ENCODE data around the gene PLXNA1.

Gene PLXNA1

GRCh38 chr3:126994661-126995245 is 11.8 kb downstream of the PLXNA1 start:
- Histone ChIP-seq H3K36me3 (ENCODE audit: insufficient read depth, low read length) (no peaks in the 10 kb centered on the region), H3K27me3 (ENCODE audit: insufficient read depth, low read length, poor library complexity, severe bottlenecking) (no peaks in the 10 kb centered on the region), H3K79me2 (ENCODE audit: insufficient read depth, low read length) (no peaks in the 10 kb centered on the region), H2AFZ (ENCODE audit: low read length) (no peak overlapping the region), H3K4me3 (ENCODE audit: low read length, poor library complexity, severe bottlenecking) (no peak overlapping the region), H3K4me2 (ENCODE audit: low read depth, low read length, poor library complexity, severe bottlenecking) (no peak overlapping the region), H3K9ac (ENCODE audit: low read depth, low read length, poor library complexity, severe bottlenecking) (no peak overlapping the region), H3K9me2 (replicated peaks; ENCODE audit: low read depth, low read length) (no peaks in the 10 kb centered on the region), H4K20me1 (ENCODE audit: insufficient read depth, low read length, poor library complexity, severe bottlenecking) (no peaks in the 10 kb centered on the region), H3K4me1 (ENCODE audit: insufficient read depth, low read length, poor library complexity, severe bottlenecking) (no peaks in the 10 kb centered on the region), H3F3A (ENCODE audit: low read depth) (no peaks in the 10 kb centered on the region), H3K9me3 (ENCODE audit: insufficient read depth, low read depth, low read length) (no peaks in the 10 kb centered on the region)
- TF ChIP-seq, protein P1, sequence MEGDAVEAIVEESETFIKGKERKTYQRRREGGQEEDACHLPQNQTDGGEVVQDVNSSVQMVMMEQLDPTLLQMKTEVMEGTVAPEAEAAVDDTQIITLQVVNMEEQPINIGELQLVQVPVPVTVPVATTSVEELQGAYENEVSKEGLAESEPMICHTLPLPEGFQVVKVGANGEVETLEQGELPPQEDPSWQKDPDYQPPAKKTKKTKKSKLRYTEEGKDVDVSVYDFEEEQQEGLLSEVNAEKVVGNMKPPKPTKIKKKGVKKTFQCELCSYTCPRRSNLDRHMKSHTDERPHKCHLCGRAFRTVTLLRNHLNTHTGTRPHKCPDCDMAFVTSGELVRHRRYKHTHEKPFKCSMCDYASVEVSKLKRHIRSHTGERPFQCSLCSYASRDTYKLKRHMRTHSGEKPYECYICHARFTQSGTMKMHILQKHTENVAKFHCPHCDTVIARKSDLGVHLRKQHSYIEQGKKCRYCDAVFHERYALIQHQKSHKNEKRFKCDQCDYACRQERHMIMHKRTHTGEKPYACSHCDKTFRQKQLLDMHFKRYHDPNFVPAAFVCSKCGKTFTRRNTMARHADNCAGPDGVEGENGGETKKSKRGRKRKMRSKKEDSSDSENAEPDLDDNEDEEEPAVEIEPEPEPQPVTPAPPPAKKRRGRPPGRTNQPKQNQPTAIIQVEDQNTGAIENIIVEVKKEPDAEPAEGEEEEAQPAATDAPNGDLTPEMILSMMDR (conservative IDR thresholded peaks at IDR 0.05; ENCODE audit: low read length): no peak
- TF ChIP-seq EZH2phosphoT487 (IDR thresholded peaks at IDR 0.05; ENCODE audit: borderline replicate concordance): no peak

DNA sequence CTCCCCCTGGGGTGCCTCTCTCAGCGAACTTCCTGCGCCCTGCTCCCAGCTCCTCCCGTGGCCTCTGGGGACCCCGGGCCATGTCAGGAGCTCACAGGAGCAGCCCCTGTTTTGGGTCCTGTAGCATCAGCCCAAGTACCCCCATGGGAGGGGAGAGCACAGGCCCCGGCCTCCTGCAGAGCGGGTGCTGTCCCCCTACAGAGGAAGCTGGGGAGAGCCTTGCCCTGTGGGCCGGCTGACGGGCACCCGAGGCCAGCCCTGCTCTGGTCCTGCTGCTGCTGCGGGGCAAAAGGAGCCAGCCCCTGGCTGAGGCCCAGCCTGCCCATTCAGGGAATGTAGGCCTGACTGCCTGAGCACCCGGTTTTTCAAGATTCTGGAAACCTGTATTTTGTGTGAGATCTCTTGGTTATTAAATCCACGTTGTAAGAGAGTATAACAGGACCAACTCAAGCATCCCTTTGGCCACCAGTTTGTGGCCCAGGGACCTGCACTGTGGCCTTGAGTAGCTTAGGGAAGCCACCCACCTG is 12.4 kb downstream of the PLXNA1 start:
- no peaks in the 10 kb centered on the region for H3F3A ChIP-seq (ENCODE audit: low read depth)
- no peaks in the 10 kb centered on the region for H3K79me2 ChIP-seq (ENCODE audit: insufficient read depth, low read length)
- H3K9me2 ChIP-seq (replicated peaks; ENCODE audit: low read depth, low read length): no peaks in the 10 kb centered on the region
- no peaks in the 10 kb centered on the region for H3K9me3 ChIP-seq (ENCODE audit: insufficient read depth, low read depth, low read length)
- no peaks in the 10 kb centered on the region for H3K36me3 ChIP-seq (ENCODE audit: insufficient read depth, low read length)
- H4K20me1 ChIP-seq (ENCODE audit: insufficient read depth, low read length, poor library complexity, severe bottlenecking): no peaks in the 10 kb centered on the region
- TF ChIP-seq EZH2phosphoT487 (IDR thresholded peaks at IDR 0.05; ENCODE audit: borderline replicate concordance): no peak
- TF ChIP-seq, protein P1 (conservative IDR thresholded peaks at IDR 0.05; ENCODE audit: low read length): no peak
- no peak overlapping the region for H3K4me2 ChIP-seq (ENCODE audit: low read depth, low read length, poor library complexity, severe bottlenecking)
- no peak overlapping the region for H2AFZ ChIP-seq (ENCODE audit: low read length)
- no peak overlapping the region for H3K9ac ChIP-seq (ENCODE audit: low read depth, low read length, poor library complexity, severe bottlenecking)
- H3K27me3 ChIP-seq (ENCODE audit: insufficient read depth, low read length, poor library complexity, severe bottlenecking): no peaks in the 10 kb centered on the region
- H3K4me3 ChIP-seq (ENCODE audit: low read length, poor library complexity, severe bottlenecking): no peak overlapping the region
- H3K4me1 ChIP-seq (ENCODE audit: insufficient read depth, low read length, poor library complexity, severe bottlenecking): no peaks in the 10 kb centered on the region

GRCh38 chr3:126995926-126996512 is 13.1 kb downstream of the PLXNA1 start:
- no peak overlapping the region for H3K4me3 ChIP-seq (ENCODE audit: low read length, poor library complexity, severe bottlenecking)
- H3K4me2 ChIP-seq (ENCODE audit: low read depth, low read length, poor library complexity, severe bottlenecking): no peak overlapping the region
- H3K9me2 ChIP-seq (replicated peaks; ENCODE audit: low read depth, low read length): no peaks in the 10 kb centered on the region
- no peaks in the 10 kb centered on the region for H3K79me2 ChIP-seq (ENCODE audit: insufficient read depth, low read length)
- H3K9me3 ChIP-seq (ENCODE audit: insufficient read depth, low read depth, low read length): no peaks in the 10 kb centered on the region
- no peaks in the 10 kb centered on the region for H3F3A ChIP-seq (ENCODE audit: low read depth)
- H3K9ac ChIP-seq (ENCODE audit: low read depth, low read length, poor library complexity, severe bottlenecking): no peak overlapping the region
- no peaks in the 10 kb centered on the region for H3K27me3 ChIP-seq (ENCODE audit: insufficient read depth, low read length, poor library complexity, severe bottlenecking)
- no peaks in the 10 kb centered on the region for H3K36me3 ChIP-seq (ENCODE audit: insufficient read depth, low read length)
- no peaks in the 10 kb centered on the region for H3K4me1 ChIP-seq (ENCODE audit: insufficient read depth, low read length, poor library complexity, severe bottlenecking)
- TF ChIP-seq, protein P1 (conservative IDR thresholded peaks at IDR 0.05; ENCODE audit: low read length): peak; percentile 34; the same call in 1 of the 2 replicates
- TF ChIP-seq EZH2phosphoT487 (IDR thresholded peaks at IDR 0.05; ENCODE audit: borderline replicate concordance): no peak
- H4K20me1 ChIP-seq (ENCODE audit: insufficient read depth, low read length, poor library complexity, severe bottlenecking): no peaks in the 10 kb centered on the region
- H2AFZ ChIP-seq (ENCODE audit: low read length): no peak overlapping the region

Measured in Loucy (cell line).